IMR-90 (cell line): ENCODE data around the gene CCDC87.

Experiments used
- BHLHE40 ChIP-seq: fragments of 150-350 bp; IDR thresholded peaks from 2 replicates; pipeline ENCODE4 v1.6.1; 2016; ENCODE audit warnings: mild to moderate bottlenecking, low read depth, low read length
- CEBPB ChIP-seq: IDR thresholded peaks from 2 replicates; pipeline ENCODE4 v1.6.1; 2012; ENCODE audit warnings: low read depth, low read length, improper control_type of control experiment
- CHD1 ChIP-seq: IDR thresholded peaks from 2 replicates; pipeline ENCODE4 v1.6.1; 2012; ENCODE audit warnings: low read depth, low read length, improper control_type of control experiment
- CTCF ChIP-seq: conservative IDR thresholded peaks from 2 replicates; pipeline ENCODE4 v1.5.1; 2012; ENCODE audit warnings: mild to moderate bottlenecking, low read depth, low read length, improper control_type of control experiment
- ELK1 ChIP-seq: fragments of 150-350 bp; IDR thresholded peaks from 2 replicates; pipeline ENCODE4 v1.6.1; 2016; ENCODE audit warnings: low read depth, mild to moderate bottlenecking, low read length, moderate library complexity, borderline replicate concordance
- MAFK ChIP-seq: IDR thresholded peaks from 2 replicates; pipeline ENCODE4 v1.6.1; 2012; ENCODE audit warnings: low read depth, low read length, improper control_type of control experiment
- MXI1 ChIP-seq: IDR thresholded peaks from 2 replicates; pipeline ENCODE4 v1.6.1; 2012; ENCODE audit warnings: low read depth, mild to moderate bottlenecking, low read length, moderate library complexity, borderline replicate concordance
- POLR2A ChIP-seq: IDR thresholded peaks from 2 replicates; pipeline ENCODE4 v1.6.1; 2012; ENCODE audit warnings: mild to moderate bottlenecking, low read depth, low read length
- RAD21 ChIP-seq: IDR thresholded peaks from 2 replicates; pipeline ENCODE4 v1.6.1; 2012; ENCODE audit warnings: low read length, improper control_type of control experiment
- RFX5 ChIP-seq: IDR thresholded peaks from 2 replicates; pipeline ENCODE4 v1.8.0; 2012; ENCODE audit warnings: low read depth, mild to moderate bottlenecking, low read length, moderate library complexity
- SMC3 ChIP-seq: fragments of 150-350 bp; IDR thresholded peaks from 2 replicates; pipeline ENCODE4 v1.6.1; 2016; ENCODE audit warnings: low read depth, mild to moderate bottlenecking, antibody characterized with exemption, low read length, moderate library complexity
- USF2 ChIP-seq: fragments of 150-350 bp; IDR thresholded peaks from 2 replicates; pipeline ENCODE4 v1.6.1; 2017; ENCODE audit warnings: mild to moderate bottlenecking, antibody characterized with exemption, low read length, low read depth

GRCh38 chr11:66554602-66555001 is 38.3 kb downstream of the CCDC87 start:
- TF ChIP-seq POLR2A: no peak
- TF ChIP-seq CTCF: no peak
- no peak for TF ChIP-seq ELK1
- TF ChIP-seq RAD21: no peak
- TF ChIP-seq RFX5: no peak
- no peak for TF ChIP-seq MXI1
- no peak for TF ChIP-seq CEBPB
- no peak for TF ChIP-seq BHLHE40
- no peak for TF ChIP-seq CHD1
- TF ChIP-seq SMC3: no peak
- TF ChIP-seq USF2: no peak
- no peak for TF ChIP-seq MAFK
